HepG2 (cell line): ENCODE results near the gene PRM2. TPM values are rescaled to one million over a fixed set of nuclear protein-coding genes. Genes with fewer than 3 reads are reported as not detected.

Source experiments
- BHLHE40 ChIP-seq: IDR thresholded peaks from 2 replicates; pipeline ENCODE4 v1.6.1; 2011; ENCODE audit warnings: low read length, improper control_type of control experiment
- CERS6 ChIP-seq: sonication (generic); formaldehyde crosslinking; IDR thresholded peaks from 2 replicates; pipeline ENCODE4 v1.5.0; 2020; ENCODE audit warnings: missing genetic modification reagents
- DBP ChIP-seq: sonication (generic); formaldehyde crosslinking; IDR thresholded peaks from 2 replicates; pipeline ENCODE4 v1.4.0; 2020; ENCODE audit warnings: missing genetic modification reagents; ENCODE audit errors: not compliant biosample characterization
- EZH2 ChIP-seq: conservative IDR thresholded peaks from 2 replicates; pipeline ENCODE4 v1.6.1; 2012; ENCODE audit warnings: mild to moderate bottlenecking, low read depth, low read length, moderate library complexity
- GATA4 ChIP-seq: sonication (generic); IDR thresholded peaks from 2 replicates; pipeline ENCODE4 v1.6.1; 2016; ENCODE audit warnings: antibody characterized with exemption, low read depth, borderline replicate concordance
- HMGXB4 ChIP-seq, 2 experiments: sonication (generic) in 1 of 2; formaldehyde crosslinking in 1 of 2; IDR thresholded peaks; 2 replicates each; pipeline versions ENCODE4 v1.4.0 to v1.6.1; 2018 to 2020; ENCODE audit warnings: missing genetic modification reagents in 2 of 2, borderline replicate concordance in 1 of 2, low read depth in 1 of 2, mild to moderate bottlenecking in 1 of 2, missing biosample characterization in 1 of 2
- HNRNPK ChIP-seq: fragments of 200-400 bp; formaldehyde crosslinking; IDR thresholded peaks from 2 replicates; pipeline ENCODE4 v1.6.1; 2018; ENCODE audit warnings: low read length, low read depth, moderate library complexity, mild to moderate bottlenecking; ENCODE audit not compliant: poor library complexity, severe bottlenecking
- KMT2B ChIP-seq: IDR thresholded peaks from 2 replicates; pipeline ENCODE4 v1.6.1; 2016; ENCODE audit warnings: missing genetic modification reagents, missing compliant biosample characterization
- NR0B2 ChIP-seq: sonication (generic); formaldehyde crosslinking; IDR thresholded peaks from 2 replicates; pipeline ENCODE4 v1.4.0; 2020; ENCODE audit warnings: mild to moderate bottlenecking, missing genetic modification reagents
- NR2F6 ChIP-seq, 2 experiments: IDR thresholded peaks; 2 replicates each; pipeline ENCODE4 v1.6.1; 2016; ENCODE audit warnings: antibody characterized with exemption in 1 of 2, mild to moderate bottlenecking in 1 of 2
- STAT6 ChIP-seq: sonication (generic); formaldehyde crosslinking; IDR thresholded peaks from 2 replicates; pipeline ENCODE4 v1.4.0; 2020; ENCODE audit warnings: missing genetic modification reagents, mild to moderate bottlenecking, borderline replicate concordance
- TOPORS ChIP-seq: sonication (generic); formaldehyde crosslinking; IDR thresholded peaks from 2 replicates; pipeline ENCODE4 v1.8.0; 2023; ENCODE audit warnings: mild to moderate bottlenecking, missing genetic modification reagents
- ZBTB37 ChIP-seq: sonication (generic); formaldehyde crosslinking; IDR thresholded peaks from 2 replicates; pipeline ENCODE4 v1.4.0; 2020; ENCODE audit warnings: mild to moderate bottlenecking, missing genetic modification reagents
- ZBTB7B ChIP-seq: sonication (generic); formaldehyde crosslinking; IDR thresholded peaks from 2 replicates; pipeline ENCODE4 v1.4.0; 2020; ENCODE audit warnings: missing genetic modification reagents
- ZKSCAN1 ChIP-seq: fragments of 150-350 bp; IDR thresholded peaks from 2 replicates; pipeline ENCODE4 v1.6.1; 2014; ENCODE audit warnings: low read length
- ZNF496 ChIP-seq: sonication (generic); formaldehyde crosslinking; IDR thresholded peaks from 2 replicates; pipeline ENCODE4 v1.8.1; 2023; ENCODE audit warnings: mild to moderate bottlenecking, moderate library complexity, missing genetic modification reagents; ENCODE audit not compliant: insufficient replicate concordance
- ZNF564 ChIP-seq: sonication (generic); formaldehyde crosslinking; IDR thresholded peaks from 2 replicates; pipeline ENCODE4 v1.8.1; 2023; ENCODE audit warnings: mild to moderate bottlenecking, missing genetic modification reagents
- ZNF672 ChIP-seq: sonication (generic); formaldehyde crosslinking; IDR thresholded peaks from 2 replicates; pipeline ENCODE4 v1.8.1; 2022; ENCODE audit warnings: missing genetic modification reagents
- ZNF709 ChIP-seq: sonication (generic); formaldehyde crosslinking; IDR thresholded peaks from 2 replicates; pipeline ENCODE4 v1.5.0; 2020; ENCODE audit warnings: mild to moderate bottlenecking, missing genetic modification reagents
- polyA plus RNA-seq, 8 experiments: library from polyadenylated mRNA; depleted of rRNA in 3 of 8; stranded (reverse) in 7 of 8; unstranded in 1 of 8; fragments of >200 nt; fragmentation: Illumina TruSeq in 4 of 8; extraction: Trizol in 4 of 8; gene quantifications; 2 replicates each; pipeline versions ENCODE4 v1.2.1 to v1.2.3, GENCODE V29; 2011 to 2016; ENCODE audit warnings: low read depth in 4 of 8, missing spikeins in 1 of 8, mixed read lengths in 1 of 8; ENCODE audit not compliant: insufficient read depth in 1 of 8
- total RNA-seq, 5 experiments: library from RNA; depleted of rRNA; stranded (reverse); fragments of >200 nt; fragmentation: Illumina TruSeq; extraction: Trizol; gene quantifications; 2 replicates each; pipeline ENCODE4 v1.2.3, GENCODE V29; 2016; ENCODE audit warnings: low read depth in 1 of 5

PRM2 gene
- total and polyA plus RNA-seq, 2 of the 13 experiments (the other 11 are each of a cell fraction or from before 2014, with no cell fraction given) = 0.54 TPM; not detected in 1

GRCh38 chr16:11256661-11257130 is 19.6 kb downstream of the PRM2 start (continued):
- TF ChIP-seq DBP (CRISPR knock-in tag) (no peak), ZNF496 (CRISPR knock-in tag) (no peak), ZNF564 (CRISPR knock-in tag) (no peak), NR2F6 (IDR thresholded peaks at IDR 0.05) (no peak), NR2F6 (CRISPR knock-in tag; IDR thresholded peaks at IDR 0.05) (0 out of 2 replicates have a peak, but pooled peaks have one; percentile 17), TOPORS (CRISPR knock-in tag) (no peak), GATA4 (no peak), ZNF709 (CRISPR knock-in tag) (no peak), ZBTB7B (CRISPR knock-in tag) (no peak), HNRNPK (peak; percentile 95), ZKSCAN1 (no peak), ZNF672 (CRISPR knock-in tag) (no peak), EZH2 (no peak), CERS6 (CRISPR knock-in tag) (no peak), HMGXB4 (CRISPR knock-in tag; IDR thresholded peaks at IDR 0.05; ENCODE audit: borderline replicate concordance in 1 of 2, low read depth in 1 of 2) (no peak; a peak in 1 of 4 replicates), BHLHE40 (no peak), ZBTB37 (CRISPR knock-in tag) (no peak), STAT6 (0 out of 2 replicates have a peak, but pooled peaks have one; percentile 10), NR0B2 (CRISPR knock-in tag) (no peak), KMT2B (no peak)
